Measurements from ENCODE around the gene DBNDD2.

DBNDD2 gene

GRCh38 chr20:45452772-45453691 is 44.9 kb downstream of the DBNDD2 start:
- DNase-seq = no peak

GRCh38 chr20:45456632-45457031 is 48.5 kb downstream of the DBNDD2 start:
- DNase-seq = no peak

GRCh38 chr20:45459606-45460005 is 51.5 kb downstream of the DBNDD2 start:
- no peak for DNase-seq

Measured in fibroblast of skin of back (primary cell).